ENCODE results near the gene CFAP68.

CFAP68 gene, protein sequence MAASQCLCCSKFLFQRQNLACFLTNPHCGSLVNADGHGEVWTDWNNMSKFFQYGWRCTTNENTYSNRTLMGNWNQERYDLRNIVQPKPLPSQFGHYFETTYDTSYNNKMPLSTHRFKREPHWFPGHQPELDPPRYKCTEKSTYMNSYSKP

DNA sequence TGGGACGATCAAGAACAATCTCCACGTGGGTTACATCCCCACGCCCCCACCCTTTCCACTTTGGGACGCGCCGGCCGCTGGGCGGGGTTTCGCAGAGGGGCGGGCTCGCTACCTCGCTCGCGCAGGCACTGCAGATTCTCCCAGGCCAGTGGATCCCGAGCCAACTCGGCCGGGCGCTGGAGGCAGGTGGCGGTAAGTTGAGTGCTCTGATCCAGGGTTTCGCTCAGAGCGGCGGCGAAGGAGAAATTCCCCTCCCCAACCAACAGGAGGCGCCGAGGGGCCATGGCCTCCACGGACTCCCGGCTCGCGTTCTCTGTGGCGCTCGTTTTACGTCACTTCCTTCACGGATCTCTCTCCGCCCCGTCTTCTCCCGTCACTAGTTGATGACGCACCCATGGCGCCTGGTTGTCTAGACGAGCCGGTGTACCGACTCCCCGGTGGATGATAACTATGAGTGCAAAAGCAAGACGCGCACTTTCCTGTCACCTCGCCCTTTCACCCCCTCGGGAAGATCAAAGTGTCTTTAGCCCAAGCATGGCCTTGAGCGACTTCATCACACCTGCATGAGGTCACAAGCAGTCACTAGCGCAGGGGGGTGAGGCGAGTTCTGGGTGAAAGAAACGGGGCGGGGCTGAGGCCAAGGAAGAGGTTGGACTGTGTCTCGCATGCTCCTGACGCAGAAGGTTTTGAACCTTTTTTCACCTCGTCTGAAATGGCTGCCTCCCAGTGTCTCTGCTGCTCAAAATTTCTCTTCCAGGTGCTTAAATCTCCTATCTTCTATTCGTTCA lies at the start of gene CFAP68, which contains the start of gene FDXACB1:
CFAP68 (plus strand) TSS at position 693 of the 788 bp plus-strand sequence; CDS start at position 713, 20 bp downstream.
FDXACB1 (minus strand) TSS at position 317 of the 788 bp plus-strand sequence; CDS start at position 284, 33 bp downstream.
- TF ChIP-seq, protein P1, sequence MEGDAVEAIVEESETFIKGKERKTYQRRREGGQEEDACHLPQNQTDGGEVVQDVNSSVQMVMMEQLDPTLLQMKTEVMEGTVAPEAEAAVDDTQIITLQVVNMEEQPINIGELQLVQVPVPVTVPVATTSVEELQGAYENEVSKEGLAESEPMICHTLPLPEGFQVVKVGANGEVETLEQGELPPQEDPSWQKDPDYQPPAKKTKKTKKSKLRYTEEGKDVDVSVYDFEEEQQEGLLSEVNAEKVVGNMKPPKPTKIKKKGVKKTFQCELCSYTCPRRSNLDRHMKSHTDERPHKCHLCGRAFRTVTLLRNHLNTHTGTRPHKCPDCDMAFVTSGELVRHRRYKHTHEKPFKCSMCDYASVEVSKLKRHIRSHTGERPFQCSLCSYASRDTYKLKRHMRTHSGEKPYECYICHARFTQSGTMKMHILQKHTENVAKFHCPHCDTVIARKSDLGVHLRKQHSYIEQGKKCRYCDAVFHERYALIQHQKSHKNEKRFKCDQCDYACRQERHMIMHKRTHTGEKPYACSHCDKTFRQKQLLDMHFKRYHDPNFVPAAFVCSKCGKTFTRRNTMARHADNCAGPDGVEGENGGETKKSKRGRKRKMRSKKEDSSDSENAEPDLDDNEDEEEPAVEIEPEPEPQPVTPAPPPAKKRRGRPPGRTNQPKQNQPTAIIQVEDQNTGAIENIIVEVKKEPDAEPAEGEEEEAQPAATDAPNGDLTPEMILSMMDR (IDR thresholded peaks at IDR 0.05; ENCODE audit: low read depth, low read length) = peak; percentile 96
- peak within 1 kb of the TSS; percentile 56 to 66 for H3K4me3 ChIP-seq (replicated peaks in 1 of 2; ENCODE audit: low read depth in 2 of 2, low read length in 2 of 2)
- DNase-seq (ENCODE audit: low read depth in 2 of 2) = peak; percentile 98 to 99

DNA sequence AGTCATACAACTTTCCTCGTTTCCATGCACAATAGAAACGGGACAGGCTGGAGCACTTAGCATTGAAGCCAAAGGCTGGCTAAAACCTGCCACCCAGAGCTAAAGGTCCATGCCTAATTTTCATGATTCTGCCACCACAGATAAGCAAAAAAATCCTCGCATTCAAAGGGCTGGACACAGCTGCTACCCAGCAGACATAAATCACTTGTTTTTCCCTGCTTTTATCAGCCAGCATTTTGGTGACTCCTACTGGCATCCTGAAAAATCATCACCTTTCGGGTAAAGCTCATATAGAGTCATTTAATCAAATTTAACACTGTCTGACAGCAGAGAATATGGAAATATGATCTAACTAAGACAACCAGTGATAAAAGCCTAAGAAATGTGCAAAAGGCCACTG lies 45.8 kb upstream of the CFAP68 start:
- no peak overlapping the region for H3K4me3 ChIP-seq (replicated peaks in 1 of 2; ENCODE audit: low read depth in 2 of 2, low read length in 2 of 2)
- TF ChIP-seq, protein P1 (IDR thresholded peaks at IDR 0.05; ENCODE audit: low read depth, low read length) = no peak
- peak in 1 of 2 donors; percentile 32 for DNase-seq (ENCODE audit: low read depth in 2 of 2)

DNA sequence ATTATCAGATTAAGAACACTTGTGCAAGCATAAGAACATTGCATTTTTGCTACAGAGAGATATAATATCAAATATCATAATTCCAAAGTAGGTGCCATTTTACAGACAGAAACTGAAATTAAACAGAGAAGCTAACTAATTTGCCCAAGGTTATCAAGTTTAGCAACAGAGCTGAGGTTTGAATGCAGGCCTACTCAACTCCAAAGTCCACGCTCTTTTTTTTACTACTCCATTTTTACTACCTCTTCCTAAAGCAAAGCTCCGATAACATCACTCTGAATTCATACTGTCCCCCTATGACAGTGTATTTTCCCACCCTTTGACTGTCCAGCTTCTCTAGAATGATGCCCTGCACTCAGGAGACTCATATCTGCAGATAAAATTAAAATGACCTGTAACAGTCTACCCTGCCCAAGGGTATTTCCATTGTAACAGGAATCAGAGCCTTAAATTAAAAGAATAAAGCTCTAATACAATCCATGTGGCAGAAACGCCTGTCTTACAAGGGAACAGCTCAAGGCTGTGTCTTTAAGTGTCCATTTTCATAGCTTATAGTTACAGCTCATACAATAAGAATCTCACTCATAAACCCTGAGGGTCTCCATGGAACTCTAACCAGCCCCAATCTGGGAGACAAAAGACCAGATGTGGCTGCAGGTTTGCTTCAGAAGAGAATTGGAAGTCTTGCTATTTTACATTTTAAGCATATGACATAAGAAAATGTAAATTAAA lies 44.7 kb upstream of the CFAP68 start:
- H3K4me3 ChIP-seq (replicated peaks in 1 of 2; ENCODE audit: low read depth in 2 of 2, low read length in 2 of 2) = no peak overlapping the region
- TF ChIP-seq, protein P1 (IDR thresholded peaks at IDR 0.05; ENCODE audit: low read depth, low read length) = no peak
- no peak for DNase-seq (ENCODE audit: low read depth in 2 of 2)

DNA sequence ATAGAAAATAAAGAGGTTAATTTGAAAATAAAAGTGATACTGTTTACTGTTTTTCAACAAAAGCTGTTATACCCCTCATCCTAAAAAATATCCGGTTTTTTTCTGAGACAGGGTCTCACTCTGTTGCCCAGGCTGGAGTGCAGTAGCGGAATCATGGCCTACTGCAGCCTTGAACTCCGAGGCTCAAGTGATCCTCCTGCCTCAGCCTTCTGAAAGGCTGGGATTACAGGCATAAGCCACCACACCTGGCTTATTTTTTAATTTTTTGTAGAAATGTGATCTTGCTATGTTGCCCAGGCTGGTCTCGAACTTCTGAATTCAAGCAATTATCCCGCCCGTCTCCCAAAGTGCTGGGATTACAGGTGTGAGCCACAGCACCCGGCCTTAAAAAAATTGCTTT lies 43.7 kb upstream of the CFAP68 start:
- DNase-seq (ENCODE audit: low read depth in 2 of 2) = no peak
- TF ChIP-seq, protein P1 (IDR thresholded peaks at IDR 0.05; ENCODE audit: low read depth, low read length) = no peak
- no peak overlapping the region for H3K4me3 ChIP-seq (replicated peaks in 1 of 2; ENCODE audit: low read depth in 2 of 2, low read length in 2 of 2)

DNA sequence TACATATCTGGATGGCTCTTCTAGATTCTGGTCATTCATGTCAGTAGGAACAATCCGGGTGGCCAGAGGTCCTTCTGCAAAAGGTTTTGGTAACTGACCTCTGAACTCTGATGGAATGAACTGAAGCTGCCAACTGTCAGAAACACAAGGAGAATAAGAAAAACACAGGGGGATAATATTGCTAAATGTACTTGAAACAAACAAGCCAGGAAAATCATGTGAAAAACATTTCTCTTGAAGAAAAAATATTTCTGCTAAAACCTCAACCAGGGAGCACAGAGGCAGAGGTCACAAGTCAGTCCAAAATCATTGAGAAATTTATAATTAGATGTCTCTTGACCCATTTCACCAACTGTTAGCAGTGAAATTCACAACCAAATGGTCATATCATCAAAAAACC lies 43.2 kb upstream of the CFAP68 start:
- DNase-seq (ENCODE audit: low read depth in 2 of 2) = peak in 1 of 2 donors; percentile 41
- TF ChIP-seq, protein P1 (IDR thresholded peaks at IDR 0.05; ENCODE audit: low read depth, low read length) = no peak
- H3K4me3 ChIP-seq (replicated peaks in 1 of 2; ENCODE audit: low read depth in 2 of 2, low read length in 2 of 2) = no peak overlapping the region

DNA sequence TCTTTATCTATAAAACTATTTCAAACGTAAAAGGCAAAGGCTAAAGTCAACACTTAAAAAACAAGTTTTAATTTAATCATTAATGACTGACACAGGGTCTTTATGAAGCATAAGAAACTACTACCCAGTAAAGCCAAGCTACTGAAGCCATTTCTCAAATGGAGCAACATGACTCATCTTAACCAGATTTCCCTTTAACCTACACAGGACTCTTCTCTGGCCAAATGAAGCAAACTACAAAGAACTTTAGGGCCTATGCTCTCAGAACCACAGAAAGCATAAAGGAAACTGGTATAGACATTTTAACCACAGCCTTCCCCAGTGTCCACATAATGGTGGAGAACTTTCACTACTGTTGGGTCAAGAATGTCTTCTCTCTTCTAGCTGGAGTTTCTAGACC lies 42.6 kb upstream of the CFAP68 start:
- DNase-seq (ENCODE audit: low read depth in 2 of 2) = peak in 1 of 2 donors; percentile 39
- TF ChIP-seq, protein P1 (IDR thresholded peaks at IDR 0.05; ENCODE audit: low read depth, low read length) = no peak

More for the DNA sequence above, 42.6 kb upstream of the CFAP68 start:
- no peak overlapping the region for H3K4me3 ChIP-seq (replicated peaks in 1 of 2; ENCODE audit: low read depth in 2 of 2, low read length in 2 of 2)
